ENCODE measurements around the gene PLPP2.

PLPP2 gene

GRCh38 chr19:317710-318508, 26.7 kb upstream of the PLPP2 start:
- Histone ChIP-seq H3K9ac (ENCODE audit: low read depth, low read length) (no peak overlapping the region), H3K27ac (ENCODE audit: low read length) (no peak overlapping the region), H3K4me1 (ENCODE audit: insufficient read depth, low read length) (no peaks in the 10 kb centered on the region), H3K27me3 (ENCODE audit: insufficient read depth, low read length, poor library complexity) (no peaks in the 10 kb centered on the region), H4K20me1 (ENCODE audit: insufficient read depth, low read length) (peaks cover 22% of the 10 kb centered on the region), H3K4me3 (ENCODE audit: low read depth in 1 of 2, low read length in 2 of 2) (no peak overlapping the region), H3K36me3 (ENCODE audit: insufficient read depth, low read length) (peaks cover 67% of the 10 kb centered on the region), H3K4me2 (ENCODE audit: insufficient read depth, low read length) (no peak overlapping the region), H3K9me3 (ENCODE audit: insufficient read depth, low read length, severe bottlenecking) (no peaks in the 10 kb centered on the region), H3K79me2 (ENCODE audit: insufficient read depth, low read length) (peaks cover 36% of the 10 kb centered on the region), H2AFZ (ENCODE audit: low read depth, low read length) (no peak overlapping the region)
- DNase-seq: no peak
- no peak for TF ChIP-seq EZH2 (IDR thresholded peaks at IDR 0.05; ENCODE audit: borderline replicate concordance, low read depth, low read length, severe bottlenecking)
- TF ChIP-seq, protein P1, sequence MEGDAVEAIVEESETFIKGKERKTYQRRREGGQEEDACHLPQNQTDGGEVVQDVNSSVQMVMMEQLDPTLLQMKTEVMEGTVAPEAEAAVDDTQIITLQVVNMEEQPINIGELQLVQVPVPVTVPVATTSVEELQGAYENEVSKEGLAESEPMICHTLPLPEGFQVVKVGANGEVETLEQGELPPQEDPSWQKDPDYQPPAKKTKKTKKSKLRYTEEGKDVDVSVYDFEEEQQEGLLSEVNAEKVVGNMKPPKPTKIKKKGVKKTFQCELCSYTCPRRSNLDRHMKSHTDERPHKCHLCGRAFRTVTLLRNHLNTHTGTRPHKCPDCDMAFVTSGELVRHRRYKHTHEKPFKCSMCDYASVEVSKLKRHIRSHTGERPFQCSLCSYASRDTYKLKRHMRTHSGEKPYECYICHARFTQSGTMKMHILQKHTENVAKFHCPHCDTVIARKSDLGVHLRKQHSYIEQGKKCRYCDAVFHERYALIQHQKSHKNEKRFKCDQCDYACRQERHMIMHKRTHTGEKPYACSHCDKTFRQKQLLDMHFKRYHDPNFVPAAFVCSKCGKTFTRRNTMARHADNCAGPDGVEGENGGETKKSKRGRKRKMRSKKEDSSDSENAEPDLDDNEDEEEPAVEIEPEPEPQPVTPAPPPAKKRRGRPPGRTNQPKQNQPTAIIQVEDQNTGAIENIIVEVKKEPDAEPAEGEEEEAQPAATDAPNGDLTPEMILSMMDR (IDR thresholded peaks at IDR 0.05; ENCODE audit: borderline replicate concordance, extremely low read depth, low read length, poor library complexity, severe bottlenecking): no peak
- ATAC-seq (ENCODE audit: insufficient read depth, low read depth): no peak

- H3K27me3 ChIP-seq (ENCODE audit: insufficient read depth, low read length, poor library complexity): no peaks in the 10 kb centered on the region
- DNase-seq (no peak), ATAC-seq (ENCODE audit: insufficient read depth, low read depth) (no peak)
- H4K20me1 ChIP-seq (ENCODE audit: insufficient read depth, low read length): peaks cover 22% of the 10 kb centered on the region
- H3K9ac ChIP-seq (ENCODE audit: low read depth, low read length): no peak overlapping the region
- H3K79me2 ChIP-seq (ENCODE audit: insufficient read depth, low read length): peaks cover 26% of the 10 kb centered on the region
- peaks cover 66% of the 10 kb centered on the region for H3K36me3 ChIP-seq (ENCODE audit: insufficient read depth, low read length)
- no peak overlapping the region for H2AFZ ChIP-seq (ENCODE audit: low read depth, low read length)
- TF ChIP-seq, protein P1 (IDR thresholded peaks at IDR 0.05; ENCODE audit: borderline replicate concordance, extremely low read depth, low read length, poor library complexity, severe bottlenecking): no peak
- TF ChIP-seq EZH2 (IDR thresholded peaks at IDR 0.05; ENCODE audit: borderline replicate concordance, low read depth, low read length, severe bottlenecking): no peak
- H3K4me3 ChIP-seq (ENCODE audit: low read depth in 1 of 2, low read length in 2 of 2): no peak overlapping the region
- H3K4me1 ChIP-seq (ENCODE audit: insufficient read depth, low read length): no peaks in the 10 kb centered on the region
- H3K4me2 ChIP-seq (ENCODE audit: insufficient read depth, low read length): no peak overlapping the region
- H3K9me3 ChIP-seq (ENCODE audit: insufficient read depth, low read length, severe bottlenecking): no peaks in the 10 kb centered on the region
- H3K27ac ChIP-seq (ENCODE audit: low read length): no peak overlapping the region
Observed at GRCh38 chr19:315811-316210, 24.6 kb upstream of the PLPP2 start.

DNA sequence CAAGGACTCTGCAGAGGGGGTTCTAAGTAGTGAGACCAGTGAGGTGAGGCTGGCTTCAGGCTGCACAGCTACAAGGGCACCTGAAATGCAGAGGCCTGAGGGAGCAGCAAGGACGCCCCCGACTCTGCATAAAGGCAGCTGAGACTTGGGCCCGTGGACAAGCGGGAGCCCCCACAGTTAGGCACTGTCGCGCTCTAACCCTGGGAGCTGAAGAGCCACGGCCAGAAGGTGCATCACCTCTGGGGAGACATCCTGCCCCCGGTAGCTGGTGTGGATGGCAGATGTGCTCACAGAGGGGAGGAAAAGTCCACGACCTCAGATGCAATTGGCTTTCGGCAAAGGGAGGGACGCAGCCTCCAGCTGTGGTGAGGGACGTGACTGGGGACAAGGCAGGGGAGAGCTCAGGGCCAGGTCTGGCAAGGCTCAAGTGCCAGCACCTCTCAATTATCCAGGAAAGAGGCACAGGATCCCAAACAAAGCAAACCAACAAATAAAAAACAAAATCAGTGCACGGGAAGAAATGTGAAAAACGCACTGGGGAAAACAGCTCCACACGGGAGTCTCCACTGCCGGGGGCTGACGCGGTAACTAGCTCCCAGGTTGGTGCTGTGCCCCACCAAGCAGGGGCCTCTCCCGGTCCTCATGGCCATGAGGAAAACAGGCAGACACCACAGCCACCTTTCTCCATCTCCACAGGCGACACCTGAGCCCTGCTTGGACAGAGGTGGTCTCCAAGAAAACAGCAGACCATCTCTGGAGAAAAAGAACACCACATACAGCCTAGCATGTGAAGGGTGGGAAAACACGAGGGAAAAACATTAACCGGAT, 23.0 kb upstream of the PLPP2 start:
- no peaks in the 10 kb centered on the region for H3K4me1 ChIP-seq (ENCODE audit: insufficient read depth, low read length)
- H3K4me2 ChIP-seq (ENCODE audit: insufficient read depth, low read length): no peak overlapping the region
- H3K79me2 ChIP-seq (ENCODE audit: insufficient read depth, low read length): peaks cover 16% of the 10 kb centered on the region
- ATAC-seq (ENCODE audit: insufficient read depth, low read depth) (no peak), DNase-seq (no peak)
- H3K9ac ChIP-seq (ENCODE audit: low read depth, low read length): no peak overlapping the region
- H2AFZ ChIP-seq (ENCODE audit: low read depth, low read length): no peak overlapping the region
- no peaks in the 10 kb centered on the region for H3K9me3 ChIP-seq (ENCODE audit: insufficient read depth, low read length, severe bottlenecking)
- H3K4me3 ChIP-seq (ENCODE audit: low read depth in 1 of 2, low read length in 2 of 2): no peak overlapping the region
- H3K36me3 ChIP-seq (ENCODE audit: insufficient read depth, low read length): peaks cover 72% of the 10 kb centered on the region
- no peaks in the 10 kb centered on the region for H3K27me3 ChIP-seq (ENCODE audit: insufficient read depth, low read length, poor library complexity)
- no peak for TF ChIP-seq EZH2 (IDR thresholded peaks at IDR 0.05; ENCODE audit: borderline replicate concordance, low read depth, low read length, severe bottlenecking)
- TF ChIP-seq, protein P1 (IDR thresholded peaks at IDR 0.05; ENCODE audit: borderline replicate concordance, extremely low read depth, low read length, poor library complexity, severe bottlenecking): no peak
- no peak overlapping the region for H3K27ac ChIP-seq (ENCODE audit: low read length)
- H4K20me1 ChIP-seq (ENCODE audit: insufficient read depth, low read length): peaks cover 30% of the 10 kb centered on the region

Data from DND-41 (cell line).